PFSK-1 (cell line): ENCODE measurements around the gene TNRC6B.

Experiments used
- FOXP2 ChIP-seq: optimal IDR thresholded peaks from 2 replicates; pipeline ENCODE3; 2011; ENCODE audit warnings: borderline replicate concordance, control low read depth, inconsistent platforms; ENCODE audit not compliant: insufficient read depth; ENCODE audit errors: extremely low read length, extremely low read depth
- POLR2AphosphoS5 ChIP-seq: IDR thresholded peaks from 2 replicates; pipeline ENCODE4 v1.6.1; 2012; ENCODE audit warnings: low read depth, mild to moderate bottlenecking, control low read depth, low read length, moderate library complexity
- SIN3A ChIP-seq: IDR thresholded peaks from 2 replicates; pipeline ENCODE4 v1.6.1; 2012; ENCODE audit warnings: mild to moderate bottlenecking, low read length, moderate library complexity, borderline replicate concordance; ENCODE audit not compliant: insufficient read depth
- TAF1 ChIP-seq: IDR thresholded peaks from 2 replicates; pipeline ENCODE4 v1.6.1; 2012; ENCODE audit warnings: low read length, control low read depth, borderline replicate concordance; ENCODE audit not compliant: insufficient read depth
- TF ChIP-seq, protein P1 (sequence below), 2 experiments: IDR thresholded peaks; 2 replicates each; pipeline versions ENCODE4 v1.6.1 to v1.8.0; 2011 to 2012; ENCODE audit warnings: low read depth in 2 of 2, low read length in 2 of 2, control low read depth in 1 of 2, inconsistent platforms in 1 of 2, mild to moderate bottlenecking in 1 of 2, moderate library complexity in 1 of 2; ENCODE audit not compliant: insufficient read depth in 1 of 2

The TNRC6B gene

DNA sequence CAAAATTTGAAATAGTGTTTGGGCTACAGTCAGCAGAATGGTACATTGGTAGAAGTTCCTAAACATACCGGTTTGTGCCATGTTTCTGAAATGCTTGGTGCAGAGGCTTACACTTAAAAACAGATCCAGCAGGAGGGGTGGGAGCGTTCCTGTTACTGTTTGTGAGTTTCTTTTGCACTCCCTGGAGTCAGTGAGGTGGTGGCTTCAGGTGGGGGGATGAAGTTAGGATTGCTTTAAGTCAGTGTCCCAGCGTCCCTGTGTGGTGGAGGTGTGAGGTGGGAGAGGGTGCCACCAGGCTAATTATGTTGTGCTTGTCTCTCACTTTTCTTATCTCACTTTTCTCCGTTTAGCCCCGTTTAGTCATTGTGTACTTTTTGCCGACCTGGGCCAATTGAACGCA lies 9.7 kb downstream of the TNRC6B start:
- TF ChIP-seq TAF1 (no peak), POLR2AphosphoS5 (no peak), FOXP2 (no peak), SIN3A (no peak)
- TF ChIP-seq, protein P1, sequence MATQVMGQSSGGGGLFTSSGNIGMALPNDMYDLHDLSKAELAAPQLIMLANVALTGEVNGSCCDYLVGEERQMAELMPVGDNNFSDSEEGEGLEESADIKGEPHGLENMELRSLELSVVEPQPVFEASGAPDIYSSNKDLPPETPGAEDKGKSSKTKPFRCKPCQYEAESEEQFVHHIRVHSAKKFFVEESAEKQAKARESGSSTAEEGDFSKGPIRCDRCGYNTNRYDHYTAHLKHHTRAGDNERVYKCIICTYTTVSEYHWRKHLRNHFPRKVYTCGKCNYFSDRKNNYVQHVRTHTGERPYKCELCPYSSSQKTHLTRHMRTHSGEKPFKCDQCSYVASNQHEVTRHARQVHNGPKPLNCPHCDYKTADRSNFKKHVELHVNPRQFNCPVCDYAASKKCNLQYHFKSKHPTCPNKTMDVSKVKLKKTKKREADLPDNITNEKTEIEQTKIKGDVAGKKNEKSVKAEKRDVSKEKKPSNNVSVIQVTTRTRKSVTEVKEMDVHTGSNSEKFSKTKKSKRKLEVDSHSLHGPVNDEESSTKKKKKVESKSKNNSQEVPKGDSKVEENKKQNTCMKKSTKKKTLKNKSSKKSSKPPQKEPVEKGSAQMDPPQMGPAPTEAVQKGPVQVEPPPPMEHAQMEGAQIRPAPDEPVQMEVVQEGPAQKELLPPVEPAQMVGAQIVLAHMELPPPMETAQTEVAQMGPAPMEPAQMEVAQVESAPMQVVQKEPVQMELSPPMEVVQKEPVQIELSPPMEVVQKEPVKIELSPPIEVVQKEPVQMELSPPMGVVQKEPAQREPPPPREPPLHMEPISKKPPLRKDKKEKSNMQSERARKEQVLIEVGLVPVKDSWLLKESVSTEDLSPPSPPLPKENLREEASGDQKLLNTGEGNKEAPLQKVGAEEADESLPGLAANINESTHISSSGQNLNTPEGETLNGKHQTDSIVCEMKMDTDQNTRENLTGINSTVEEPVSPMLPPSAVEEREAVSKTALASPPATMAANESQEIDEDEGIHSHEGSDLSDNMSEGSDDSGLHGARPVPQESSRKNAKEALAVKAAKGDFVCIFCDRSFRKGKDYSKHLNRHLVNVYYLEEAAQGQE (IDR thresholded peaks at IDR 0.05; ENCODE audit: insufficient read depth in 1 of 2, low read depth in 2 of 2, low read length in 2 of 2): no peak

DNA sequence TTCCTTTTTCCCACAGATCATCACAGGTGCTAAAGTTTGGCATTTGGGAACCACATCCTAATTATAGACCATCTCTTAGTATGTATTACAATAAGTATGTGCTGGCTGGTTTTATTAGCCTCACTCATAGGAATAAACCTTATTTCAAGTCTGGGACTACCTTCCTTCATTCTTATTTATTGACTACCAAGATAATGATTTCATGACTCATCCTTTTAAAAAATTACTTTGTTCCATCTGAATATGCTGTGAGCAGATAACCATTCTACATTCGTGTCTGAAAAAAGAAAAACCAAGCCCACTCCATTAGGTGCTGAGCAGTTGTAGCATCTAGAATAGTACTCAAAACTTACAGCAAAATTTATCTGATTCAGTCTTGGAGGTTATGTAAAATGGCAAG lies 12.3 kb downstream of the TNRC6B start:
- TF ChIP-seq TAF1: no peak

DNA sequence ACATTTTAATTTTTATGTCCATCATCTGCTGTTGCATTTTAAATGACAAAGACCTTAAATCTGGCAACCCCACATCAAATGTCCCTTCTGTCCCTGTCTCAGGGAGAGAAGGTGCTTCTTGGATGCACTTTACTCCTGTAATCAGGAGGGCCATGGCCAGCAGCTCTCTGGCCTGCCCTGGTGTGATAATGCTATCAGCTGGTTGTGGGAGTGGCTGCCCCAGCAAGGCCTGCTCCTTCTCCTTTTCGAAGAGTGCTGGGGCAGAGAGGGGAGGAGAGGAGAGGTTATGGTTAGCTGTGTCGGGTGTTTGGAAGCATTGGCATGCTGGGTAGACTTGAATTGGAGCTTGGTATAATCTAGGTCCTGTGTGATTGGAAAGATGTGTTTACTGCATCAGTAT lies 12.8 kb downstream of the TNRC6B start:
- TF ChIP-seq TAF1 (no peak), FOXP2 (no peak), POLR2AphosphoS5 (no peak), SIN3A (no peak)
- TF ChIP-seq, protein P1 (IDR thresholded peaks at IDR 0.05; ENCODE audit: insufficient read depth in 1 of 2, low read depth in 2 of 2, low read length in 2 of 2): no peak

DNA sequence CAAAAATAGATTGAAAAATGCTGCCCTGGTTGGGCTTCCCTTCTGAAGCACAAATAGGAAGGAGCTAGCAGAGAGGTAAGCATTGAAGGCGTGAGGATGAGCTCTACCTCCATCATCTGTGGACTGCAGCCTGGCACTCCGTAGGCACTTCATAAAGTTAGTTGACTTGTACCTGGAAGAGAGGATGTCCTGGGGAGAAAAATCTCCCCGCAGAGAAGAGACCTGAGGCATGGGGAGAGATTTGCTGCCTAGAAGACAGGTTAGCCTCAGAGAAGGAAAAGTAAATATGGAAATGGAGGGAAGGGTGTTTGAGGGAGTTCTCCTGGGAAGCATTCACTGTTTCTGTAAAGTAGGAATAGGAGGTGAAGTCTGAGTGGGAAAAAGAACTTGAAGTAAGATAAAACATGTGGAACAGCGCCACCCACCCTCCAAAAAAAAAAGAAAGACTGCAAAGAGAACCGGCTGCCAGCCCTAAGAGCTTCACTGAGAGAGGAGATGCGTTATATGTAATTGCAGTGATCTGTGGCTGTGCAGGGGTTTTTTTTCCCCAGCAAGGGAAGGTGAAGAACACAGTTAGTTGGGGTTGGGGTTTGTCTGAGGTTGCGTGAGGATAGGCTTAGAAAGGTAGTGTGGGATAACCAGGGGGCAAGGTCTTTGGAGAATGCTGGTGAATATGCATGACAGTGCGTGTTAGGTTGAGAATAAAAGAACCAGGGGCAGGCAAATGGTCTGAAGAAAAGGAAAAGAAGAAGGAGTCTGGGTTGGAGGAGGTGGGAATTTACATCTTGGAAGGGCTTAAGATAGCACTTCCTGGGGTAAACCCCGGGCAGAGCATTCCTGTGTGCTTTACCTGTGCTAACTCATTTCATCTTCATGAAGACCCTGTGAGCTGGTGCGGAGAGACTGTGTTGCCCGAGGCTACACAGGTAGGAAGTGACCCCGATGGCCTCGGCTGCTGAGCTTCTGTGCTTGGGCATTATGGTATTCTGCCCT lies 16.0 kb downstream of the TNRC6B start:
- no peak for TF ChIP-seq TAF1
- no peak for TF ChIP-seq SIN3A

DNA sequence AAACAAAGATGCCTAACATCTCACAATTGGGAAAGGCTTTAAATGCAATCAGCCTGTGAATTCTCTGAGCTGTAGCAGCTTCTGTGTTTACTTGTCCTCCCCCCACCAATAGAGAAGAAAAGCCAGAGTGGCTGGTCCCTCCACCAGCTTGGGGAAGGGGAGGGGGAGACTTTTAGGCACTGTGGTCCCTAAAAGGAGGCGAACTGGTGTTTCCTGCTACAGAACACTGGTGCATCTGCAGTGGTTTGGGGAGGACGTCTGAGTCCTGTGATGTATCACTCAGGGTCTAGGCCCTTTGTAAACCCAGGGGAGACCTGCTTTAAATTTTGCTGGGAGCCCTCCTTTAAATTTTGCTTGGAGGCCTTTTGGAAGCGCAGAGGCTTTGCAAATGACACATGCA lies 16.9 kb downstream of the TNRC6B start:
- TF ChIP-seq TAF1 (no peak), SIN3A (no peak)

DNA sequence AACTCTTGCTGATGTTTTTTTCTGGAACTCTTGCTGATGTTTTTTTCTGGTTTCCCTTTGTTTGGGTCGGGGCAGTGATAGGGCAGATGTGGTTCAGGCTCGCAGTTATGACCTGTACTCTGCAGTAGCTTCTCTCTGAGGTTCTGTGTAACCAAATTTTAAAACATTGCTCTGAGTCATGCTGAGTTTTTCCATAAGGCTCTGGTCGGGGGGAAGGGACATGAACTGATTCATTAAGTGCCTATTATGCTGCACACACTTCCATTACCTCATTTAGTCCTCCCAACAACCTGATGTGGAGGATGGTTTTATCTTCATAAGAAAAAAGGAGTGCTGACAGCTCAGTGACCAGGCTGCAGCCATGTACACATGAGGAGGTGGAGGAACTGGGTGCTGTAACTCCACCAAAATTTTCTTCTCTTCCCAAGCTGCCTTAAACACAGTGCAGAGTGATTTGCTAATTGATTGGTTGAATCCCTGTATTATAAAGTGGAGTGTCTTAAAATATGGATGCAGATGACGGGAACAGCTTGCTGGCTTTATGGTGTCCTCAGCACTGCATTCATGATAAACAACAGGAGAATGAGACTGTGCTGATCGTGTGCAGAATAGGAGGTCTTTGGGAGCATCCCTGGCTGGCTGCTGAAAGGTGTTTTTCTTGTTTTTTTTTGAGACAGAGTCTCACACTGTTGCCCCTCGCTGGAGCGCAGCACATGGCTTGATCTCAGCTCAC lies 19.1 kb downstream of the TNRC6B start:
- TF ChIP-seq, protein P1 (IDR thresholded peaks at IDR 0.05; ENCODE audit: insufficient read depth in 1 of 2, low read depth in 2 of 2, low read length in 2 of 2): no peak
- TF ChIP-seq FOXP2: peak; percentile 12

DNA sequence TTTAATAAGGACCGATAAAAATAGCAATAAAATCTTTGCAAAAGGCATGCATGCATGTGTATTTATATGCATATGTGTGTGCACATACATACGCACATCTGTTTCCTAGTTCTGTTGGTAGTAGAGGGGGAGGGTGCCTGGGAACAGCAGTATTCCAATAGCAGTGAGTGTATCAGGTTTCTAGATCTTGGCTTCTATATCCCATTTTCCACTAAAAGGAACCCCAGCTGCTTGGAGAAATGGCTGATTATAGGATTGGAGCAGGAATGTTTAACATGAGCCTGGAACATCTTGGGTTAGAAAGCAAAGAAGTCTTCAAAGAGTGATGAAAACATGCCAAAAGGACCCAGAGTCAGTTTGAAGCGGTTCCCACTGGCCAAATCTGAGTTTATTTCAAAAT lies 21.0 kb downstream of the TNRC6B start:
- TF ChIP-seq FOXP2 (no peak), POLR2AphosphoS5 (no peak), SIN3A (no peak), TAF1 (no peak)
- TF ChIP-seq, protein P1 (IDR thresholded peaks at IDR 0.05; ENCODE audit: insufficient read depth in 1 of 2, low read depth in 2 of 2, low read length in 2 of 2): no peak
